ENCODE measurements around the gene CLDN7. TPM values are rescaled to one million over a fixed set of nuclear protein-coding genes. Genes with fewer than 3 reads are reported as not detected.
A peak's percentile ranks its signal among the peaks of the same experiment; 100 is the strongest.

The CLDN7 gene
- total RNA-seq: 233 TPM
- polyA plus RNA-seq (ENCODE audit: insufficient read depth, low read depth, low replicate concordance): 119 TPM
- long read RNA-seq, donor 1, transcript CLDN7-207 (3 exons, 485 nt): minor isoform, 7 of 22 reads
- long read RNA-seq, donor 1, transcript CLDN7-201 (4 exons, 1,542 nt): major isoform, 11 of 22 reads
- long read RNA-seq, donor 1, partial matches to known transcripts: 0 of 22 reads
- long read RNA-seq, donor 1, other reads (novel, unspliced or antisense): 0 of 22 reads
- long read RNA-seq, donor 2, transcript CLDN7-207 (3 exons, 485 nt): minor isoform, 5 of 30 reads
- long read RNA-seq, donor 2, transcript CLDN7-201 (4 exons, 1,542 nt): major isoform, 22 of 30 reads
- long read RNA-seq, donor 2, partial matches to known transcripts: 0 of 30 reads
- long read RNA-seq, donor 2, other reads (novel, unspliced or antisense): 0 of 30 reads
- long read RNA-seq, donor 3, transcript CLDN7-201 (4 exons, 1,542 nt): major isoform, 39 of 53 reads
- long read RNA-seq, donor 3, transcript CLDN7-207 (3 exons, 485 nt): minor isoform, 8 of 53 reads
- long read RNA-seq, donor 3, transcript CLDN7-202 (5 exons, 1,228 nt): minor isoform, 5 of 53 reads
- long read RNA-seq, donor 3, partial matches to known transcripts: 0 of 53 reads
- long read RNA-seq, donor 3, other reads (novel, unspliced or antisense): 0 of 53 reads
- long read RNA-seq, donor 4, transcript CLDN7-201 (4 exons, 1,542 nt): major isoform, 14 of 19 reads
- long read RNA-seq, donor 4, partial matches to known transcripts: 0 of 19 reads
- long read RNA-seq, donor 4, other reads (novel, unspliced or antisense): 0 of 19 reads
- long read RNA-seq, donor 5, partial matches to known transcripts: 0 of 1 reads
- long read RNA-seq, donor 5, other reads (novel, unspliced or antisense): 0 of 1 reads
- long read RNA-seq, donor 6, transcript CLDN7-201 (4 exons, 1,542 nt): major isoform, 15 of 27 reads
- long read RNA-seq, donor 6, transcript CLDN7-207 (3 exons, 485 nt): minor isoform, 9 of 27 reads
- long read RNA-seq, donor 6, partial matches to known transcripts: 0 of 27 reads
- long read RNA-seq, donor 6, other reads (novel, unspliced or antisense): 0 of 27 reads
- long read RNA-seq, donor 7, transcript CLDN7-201 (4 exons, 1,542 nt): major isoform, 158 of 224 reads
- long read RNA-seq, donor 7, transcript CLDN7-202 (5 exons, 1,228 nt): minor isoform, 13 of 224 reads
- long read RNA-seq, donor 7, transcript CLDN7-207 (3 exons, 485 nt): minor isoform, 17 of 224 reads
- long read RNA-seq, donor 7, partial matches to known transcripts: 4 of 224 reads
- long read RNA-seq, donor 7, other reads (novel, unspliced or antisense): 32 of 224 reads
- long read RNA-seq, donor 8, transcript CLDN7-207 (3 exons, 485 nt): minor isoform, 7 of 25 reads
- long read RNA-seq, donor 8, transcript CLDN7-202 (5 exons, 1,228 nt): minor isoform, 5 of 25 reads
- long read RNA-seq, donor 8, transcript CLDN7-201 (4 exons, 1,542 nt): major isoform, 13 of 25 reads
- long read RNA-seq, donor 8, partial matches to known transcripts: 0 of 25 reads
- long read RNA-seq, donor 8, other reads (novel, unspliced or antisense): 0 of 25 reads
- long read RNA-seq, donor 9, transcript CLDN7-201 (4 exons, 1,542 nt): major isoform, 8 of 16 reads
- long read RNA-seq, donor 9, partial matches to known transcripts: 0 of 16 reads
- long read RNA-seq, donor 9, other reads (novel, unspliced or antisense): 0 of 16 reads
- long read RNA-seq, donor 10, transcript CLDN7-201 (4 exons, 1,542 nt): major isoform, 12 of 24 reads
- long read RNA-seq, donor 10, transcript CLDN7-207 (3 exons, 485 nt): minor isoform, 8 of 24 reads
- long read RNA-seq, donor 10, partial matches to known transcripts: 0 of 24 reads
- long read RNA-seq, donor 10, other reads (novel, unspliced or antisense): 0 of 24 reads

GRCh38 chr17:7262192-7262934 lies at the start of gene CLDN7:
TSS of gene CLDN7 (minus strand) at chr17:7262478. CDS start at chr17:7262043, 435 bp downstream.
- intact Hi-C loops (cut with DNase I): no loop called here
- Histone ChIP-seq H3K36me3 (ENCODE audit: control insufficient read depth in 2 of 3, insufficient read depth in 3 of 3, low read length in 3 of 3) (peaks cover 0 to 2% (median 2%) of the 10 kb centered on the region in 3 donors), H3K27ac (ENCODE audit: low read depth in 2 of 2, low read length in 2 of 2) (peak within 1 kb of the TSS; percentile 89), H3K27me3 (ENCODE audit: control insufficient read depth, insufficient read depth, low read length) (no peaks in the 10 kb centered on the region), H3K4me1 (ENCODE audit: control insufficient read depth in 2 of 3, insufficient read depth in 2 of 3, low read depth in 1 of 3, low read length in 3 of 3) (peaks cover 0 to 21% (median 3%) of the 10 kb centered on the region in 3 donors), H3K4me3 (ENCODE audit: low read length in 3 of 3) (peak within 1 kb of the TSS; percentile 68 to 74 (median 72)), H3K9me3 (ENCODE audit: control insufficient read depth in 2 of 3, insufficient read depth in 1 of 3, low read length in 3 of 3) (no peaks in the 10 kb centered on the region), H3K9ac (ENCODE audit: low read length in 3 of 3) (peak within 1 kb of the TSS; percentile 46 to 96 (median 49))
- TF ChIP-seq, protein P1, sequence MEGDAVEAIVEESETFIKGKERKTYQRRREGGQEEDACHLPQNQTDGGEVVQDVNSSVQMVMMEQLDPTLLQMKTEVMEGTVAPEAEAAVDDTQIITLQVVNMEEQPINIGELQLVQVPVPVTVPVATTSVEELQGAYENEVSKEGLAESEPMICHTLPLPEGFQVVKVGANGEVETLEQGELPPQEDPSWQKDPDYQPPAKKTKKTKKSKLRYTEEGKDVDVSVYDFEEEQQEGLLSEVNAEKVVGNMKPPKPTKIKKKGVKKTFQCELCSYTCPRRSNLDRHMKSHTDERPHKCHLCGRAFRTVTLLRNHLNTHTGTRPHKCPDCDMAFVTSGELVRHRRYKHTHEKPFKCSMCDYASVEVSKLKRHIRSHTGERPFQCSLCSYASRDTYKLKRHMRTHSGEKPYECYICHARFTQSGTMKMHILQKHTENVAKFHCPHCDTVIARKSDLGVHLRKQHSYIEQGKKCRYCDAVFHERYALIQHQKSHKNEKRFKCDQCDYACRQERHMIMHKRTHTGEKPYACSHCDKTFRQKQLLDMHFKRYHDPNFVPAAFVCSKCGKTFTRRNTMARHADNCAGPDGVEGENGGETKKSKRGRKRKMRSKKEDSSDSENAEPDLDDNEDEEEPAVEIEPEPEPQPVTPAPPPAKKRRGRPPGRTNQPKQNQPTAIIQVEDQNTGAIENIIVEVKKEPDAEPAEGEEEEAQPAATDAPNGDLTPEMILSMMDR (IDR thresholded peaks at IDR 0.05; ENCODE audit: borderline replicate concordance, extremely low read depth, insufficient read depth): no peak
- FAIRE-seq: no peak
- peak; percentile 86 to 97 (median 91) for DNase-seq

- H3K36me3 ChIP-seq (ENCODE audit: control insufficient read depth in 2 of 3, insufficient read depth in 3 of 3, low read length in 3 of 3): peaks cover 14 to 42% (median 39%) of the 10 kb centered on the region in 3 donors
- H3K9ac ChIP-seq (ENCODE audit: low read length in 3 of 3): no peak overlapping the region
- H3K9me3 ChIP-seq (ENCODE audit: control insufficient read depth in 2 of 3, insufficient read depth in 1 of 3, low read length in 3 of 3): no peaks in the 10 kb centered on the region
- FAIRE-seq (no peak), DNase-seq (no peak)
- H3K4me3 ChIP-seq (ENCODE audit: low read length in 3 of 3): no peak overlapping the region
- no peaks in the 10 kb centered on the region for H3K27me3 ChIP-seq (ENCODE audit: control insufficient read depth, insufficient read depth, low read length)
- no peak overlapping the region for H3K27ac ChIP-seq (ENCODE audit: low read depth in 2 of 2, low read length in 2 of 2)
- peaks cover 0 to 37% (median 12%) of the 10 kb centered on the region in 3 donors for H3K4me1 ChIP-seq (ENCODE audit: control insufficient read depth in 2 of 3, insufficient read depth in 2 of 3, low read depth in 1 of 3, low read length in 3 of 3)
- intact Hi-C loops (cut with DNase I): no loop called here
- TF ChIP-seq, protein P1 (IDR thresholded peaks at IDR 0.05; ENCODE audit: borderline replicate concordance, extremely low read depth, insufficient read depth): no peak
Measured at GRCh38 chr17:7311110-7311705, 48.9 kb upstream of the CLDN7 start.

Data from kidney (tissue), 22 donors.